IPS DF 6.9 (cell line): ENCODE data around the gene DIPK1C.

Experiments used
- DNase-seq: peaks from one replicate; pipeline ENCODE4 v3.0.0-alpha.2; 2013; ENCODE audit warnings: low read depth, low spot score
- H3K27ac ChIP-seq: one replicate; pipeline ENCODE4 v1.5.1; 2013; ENCODE audit warnings: low read length, control low read depth
- H3K27me3 ChIP-seq: 2 replicates; pipeline ENCODE4 v1.6.1; 2013; ENCODE audit warnings: mild to moderate bottlenecking, low read length; ENCODE audit not compliant: control insufficient read depth, insufficient read depth
- H3K36me3 ChIP-seq: 2 replicates; pipeline ENCODE4 v1.6.1; 2013; ENCODE audit warnings: low read length; ENCODE audit not compliant: control insufficient read depth, insufficient read depth
- H3K4me1 ChIP-seq: 2 replicates; pipeline ENCODE4 v1.6.1; 2013; ENCODE audit warnings: low read length; ENCODE audit not compliant: control insufficient read depth, insufficient read depth
- H3K4me3 ChIP-seq: 2 replicates; pipeline ENCODE4 v1.5.1; 2013; ENCODE audit warnings: mild to moderate bottlenecking, low read length
- H3K9me3 ChIP-seq: 2 replicates; pipeline ENCODE4 v1.6.1; 2013; ENCODE audit warnings: low read length, inconsistent platforms; ENCODE audit not compliant: control insufficient read depth, insufficient read depth
- WGBS: extraction: QIAGEN DNeasy Blood & Tissue Kit; methylation state at CpG from one replicate; pipeline ENCODE4 v1.1.7; 2013; ENCODE audit warnings: mixed read lengths, missing lambda C conversion rate; ENCODE audit not compliant: insufficient read length, insufficient coverage; 5-methylcytosine and 5-hydroxymethylcytosine counted together

DIPK1C gene

DNA sequence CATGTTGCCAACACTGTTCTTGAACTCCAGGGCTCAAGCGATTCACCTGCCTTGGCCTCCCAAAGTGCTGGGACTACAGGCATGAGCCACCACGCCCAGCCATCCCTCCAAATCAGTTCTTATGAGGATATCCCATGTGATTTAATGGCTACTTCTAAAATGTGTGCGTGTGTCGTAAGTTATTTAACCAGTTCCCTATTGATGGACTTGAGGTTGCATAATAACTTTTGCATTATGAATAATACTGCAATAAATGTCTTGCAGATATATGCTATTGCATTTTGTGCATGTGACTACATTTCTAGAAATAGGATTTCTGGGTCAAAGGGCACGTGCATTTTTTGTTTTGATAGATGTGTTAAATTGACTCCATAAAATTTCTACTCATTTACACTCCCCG, 19.0 kb downstream of the DIPK1C start:
- Histone ChIP-seq H3K36me3 (no peaks in the 10 kb centered on the region), H3K9me3 (no peaks in the 10 kb centered on the region), H3K27ac (no peak overlapping the region), H3K4me1 (no peaks in the 10 kb centered on the region), H3K27me3 (no peaks in the 10 kb centered on the region), H3K4me3 (no peak overlapping the region)
- no peak for DNase-seq
- no CpG with 5 or more reads among the region's 6 CpGs for WGBS

DNA sequence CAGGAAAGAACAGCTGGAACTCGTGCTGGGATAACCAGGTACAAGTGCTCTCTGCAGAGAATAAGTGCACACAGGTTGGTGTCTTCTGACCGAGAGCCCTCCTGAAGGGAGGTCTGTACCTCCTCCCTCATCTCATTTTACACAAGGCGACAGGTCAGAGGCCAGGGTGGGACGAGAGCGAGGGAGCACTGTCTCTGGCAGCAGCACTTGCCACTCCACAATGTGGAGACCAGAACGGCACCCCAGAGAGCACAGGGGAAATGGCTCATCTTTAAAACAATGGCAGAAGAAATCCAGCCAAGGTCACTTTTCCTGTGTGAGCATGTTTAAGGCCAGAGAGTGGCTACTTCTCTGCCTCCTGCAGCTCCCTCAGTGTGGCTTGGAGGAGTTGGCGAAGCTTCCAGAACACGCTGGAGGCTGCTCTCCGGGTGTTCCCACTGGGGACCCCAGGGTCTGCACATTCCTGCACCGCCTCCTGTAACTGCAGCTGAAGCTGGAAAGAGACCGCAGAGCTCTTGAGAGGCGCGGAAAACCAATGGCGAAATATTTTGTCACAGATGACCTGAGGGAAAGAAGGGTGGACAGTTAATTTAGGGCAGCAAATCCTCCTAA, 20.8 kb downstream of the DIPK1C start:
- H3K4me1 ChIP-seq: no peaks in the 10 kb centered on the region
- H3K27me3 ChIP-seq: no peaks in the 10 kb centered on the region
- H3K4me3 ChIP-seq: no peak overlapping the region
- H3K36me3 ChIP-seq: no peaks in the 10 kb centered on the region
- no peak overlapping the region for H3K27ac ChIP-seq
- no peak for DNase-seq
- no CpG with 5 or more reads among the region's 14 CpGs for WGBS
- no peaks in the 10 kb centered on the region for H3K9me3 ChIP-seq

DNA sequence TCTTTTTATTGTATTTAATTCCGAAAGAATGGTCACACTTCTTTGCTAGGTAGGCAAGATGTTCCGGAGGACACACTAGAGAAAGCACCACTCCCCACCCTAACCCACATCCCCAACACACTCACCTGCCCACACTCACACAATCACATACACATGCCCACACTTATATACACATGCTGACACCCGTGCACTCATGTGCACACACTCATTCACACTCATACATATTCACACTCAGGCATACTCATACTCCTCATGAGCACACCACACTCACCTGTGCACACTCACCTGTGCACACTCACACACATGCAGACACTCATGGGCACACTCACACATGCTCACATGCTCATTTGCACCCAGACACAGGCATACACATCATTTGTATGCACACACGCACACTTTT, 21.4 kb downstream of the DIPK1C start:
- H3K27me3 ChIP-seq: no peaks in the 10 kb centered on the region
- no peak for DNase-seq
- H3K4me1 ChIP-seq: no peaks in the 10 kb centered on the region
- H3K36me3 ChIP-seq: no peaks in the 10 kb centered on the region
- H3K27ac ChIP-seq: no peak overlapping the region
- H3K4me3 ChIP-seq: no peak overlapping the region
- no peaks in the 10 kb centered on the region for H3K9me3 ChIP-seq
- no CpG with 5 or more reads among the region's 4 CpGs for WGBS

DNA sequence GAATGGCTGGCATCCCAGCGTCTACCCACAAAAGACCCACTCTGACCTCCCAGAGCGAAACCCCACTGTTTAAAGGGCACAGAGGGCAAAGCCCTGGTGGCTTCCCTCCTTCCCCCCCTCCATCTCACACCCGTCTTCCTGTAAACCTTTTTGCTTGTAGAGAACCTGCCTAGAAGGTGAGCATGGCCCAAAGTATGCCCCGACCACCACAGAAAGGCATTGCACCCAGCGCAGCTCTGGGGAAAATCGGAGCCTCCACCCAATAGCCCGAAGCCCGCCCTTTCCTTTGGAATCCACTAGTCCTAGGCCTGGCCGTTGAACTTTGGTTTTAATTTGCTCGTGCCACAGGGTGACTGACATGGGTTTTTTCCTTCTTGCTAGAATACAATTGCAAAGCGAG, 22.6 kb downstream of the DIPK1C start:
- H3K27ac ChIP-seq: no peak overlapping the region
- H3K36me3 ChIP-seq: no peaks in the 10 kb centered on the region
- no CpG with 5 or more reads among the region's 11 CpGs for WGBS
- no peak for DNase-seq
- no peaks in the 10 kb centered on the region for H3K27me3 ChIP-seq
- H3K9me3 ChIP-seq: no peaks in the 10 kb centered on the region
- H3K4me3 ChIP-seq: no peak overlapping the region
- no peaks in the 10 kb centered on the region for H3K4me1 ChIP-seq

DNA sequence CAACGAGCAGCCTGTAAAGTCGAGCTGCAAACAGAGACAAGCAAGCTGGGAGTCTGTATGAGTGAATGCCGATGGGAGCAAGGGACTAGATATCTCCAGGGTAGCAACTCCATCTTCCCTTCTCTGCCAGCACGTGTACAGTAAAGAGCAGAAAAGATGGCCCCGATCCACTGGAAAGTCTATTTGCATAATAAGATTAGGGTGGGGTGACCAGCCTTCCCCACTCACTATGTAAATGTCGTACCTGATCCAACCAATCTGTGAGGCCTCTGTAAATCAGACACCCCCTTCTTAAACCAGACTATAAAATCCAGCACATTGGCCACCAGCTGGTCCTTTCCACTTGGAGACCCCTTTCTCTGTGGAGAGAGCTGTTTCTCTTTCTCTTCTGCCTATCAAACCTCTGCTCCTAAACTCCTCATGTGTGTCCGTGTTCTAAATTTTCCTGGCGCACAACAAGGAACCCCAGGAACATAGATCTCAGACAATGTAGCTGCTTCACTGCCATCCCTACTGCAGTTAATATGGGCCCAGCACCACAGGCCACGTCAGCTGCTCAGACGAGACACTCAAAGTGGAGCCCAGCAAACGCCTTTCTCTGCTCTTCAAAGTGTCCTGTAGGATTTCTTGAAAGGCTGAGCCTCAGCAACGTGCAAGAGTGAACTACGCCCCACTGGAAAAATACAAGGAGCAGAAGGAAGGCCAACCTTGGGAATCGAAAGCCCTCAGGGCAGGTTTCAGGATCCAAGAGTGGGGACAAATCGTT, 26.1 kb downstream of the DIPK1C start:
- WGBS: no CpG with 5 or more reads among the region's 15 CpGs
- Histone ChIP-seq H3K9me3 (no peaks in the 10 kb centered on the region), H3K4me3 (no peak overlapping the region), H3K4me1 (no peaks in the 10 kb centered on the region), H3K27me3 (no peaks in the 10 kb centered on the region), H3K36me3 (no peaks in the 10 kb centered on the region), H3K27ac (no peak overlapping the region)
- DNase-seq: no peak

DNA sequence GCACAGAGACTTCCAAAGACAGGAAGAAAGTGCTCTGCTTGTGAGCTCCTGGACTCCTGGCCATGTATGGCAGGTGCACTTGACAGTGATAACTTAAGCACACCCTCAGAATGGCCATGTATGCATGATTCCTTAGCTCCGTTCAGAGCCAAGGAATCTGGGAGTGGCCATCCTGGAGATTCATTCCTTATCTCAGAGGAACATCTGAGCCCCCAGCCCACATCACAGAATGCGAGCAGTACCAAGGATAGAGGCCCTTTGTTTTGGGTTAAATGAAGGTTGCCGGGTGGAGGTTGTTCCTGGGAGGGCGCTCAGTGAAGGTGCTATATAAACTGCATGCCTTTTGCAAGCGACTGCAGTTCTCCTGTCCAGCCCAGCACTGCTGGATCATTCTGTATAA, 26.9 kb downstream of the DIPK1C start:
- WGBS: no CpG with 5 or more reads among the region's 5 CpGs
- H3K4me3 ChIP-seq: no peak overlapping the region
- DNase-seq: no peak
- H3K27me3 ChIP-seq: no peaks in the 10 kb centered on the region
- no peak overlapping the region for H3K27ac ChIP-seq
- no peaks in the 10 kb centered on the region for H3K4me1 ChIP-seq
- no peaks in the 10 kb centered on the region for H3K36me3 ChIP-seq
- no peaks in the 10 kb centered on the region for H3K9me3 ChIP-seq

DNA sequence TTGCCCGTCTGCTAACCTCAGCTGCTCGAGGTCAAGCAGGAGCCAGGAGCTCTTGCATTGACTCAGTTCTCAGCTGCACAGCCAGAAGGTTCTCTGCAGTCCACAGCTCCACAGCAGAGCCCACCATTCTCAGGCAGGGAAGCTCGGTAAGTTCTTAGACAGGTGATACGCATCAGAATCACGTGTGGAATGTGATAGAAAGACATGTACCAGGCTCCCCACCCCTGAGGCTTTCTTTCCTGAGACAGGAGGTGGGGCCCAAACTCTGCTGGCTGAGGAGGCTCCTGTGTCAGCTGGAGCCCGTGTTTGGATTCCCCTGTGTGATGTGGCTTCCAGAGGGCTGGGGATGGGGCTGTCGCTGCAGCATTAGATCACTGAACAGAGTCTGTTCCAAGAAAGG, 28.0 kb downstream of the DIPK1C start:
- no CpG with 5 or more reads among the region's 7 CpGs for WGBS
- no peaks in the 10 kb centered on the region for H3K36me3 ChIP-seq
- no peaks in the 10 kb centered on the region for H3K27me3 ChIP-seq
- H3K4me3 ChIP-seq: no peak overlapping the region
- H3K4me1 ChIP-seq: no peaks in the 10 kb centered on the region
- DNase-seq: no peak
- no peaks in the 10 kb centered on the region for H3K9me3 ChIP-seq
- no peak overlapping the region for H3K27ac ChIP-seq

DNA sequence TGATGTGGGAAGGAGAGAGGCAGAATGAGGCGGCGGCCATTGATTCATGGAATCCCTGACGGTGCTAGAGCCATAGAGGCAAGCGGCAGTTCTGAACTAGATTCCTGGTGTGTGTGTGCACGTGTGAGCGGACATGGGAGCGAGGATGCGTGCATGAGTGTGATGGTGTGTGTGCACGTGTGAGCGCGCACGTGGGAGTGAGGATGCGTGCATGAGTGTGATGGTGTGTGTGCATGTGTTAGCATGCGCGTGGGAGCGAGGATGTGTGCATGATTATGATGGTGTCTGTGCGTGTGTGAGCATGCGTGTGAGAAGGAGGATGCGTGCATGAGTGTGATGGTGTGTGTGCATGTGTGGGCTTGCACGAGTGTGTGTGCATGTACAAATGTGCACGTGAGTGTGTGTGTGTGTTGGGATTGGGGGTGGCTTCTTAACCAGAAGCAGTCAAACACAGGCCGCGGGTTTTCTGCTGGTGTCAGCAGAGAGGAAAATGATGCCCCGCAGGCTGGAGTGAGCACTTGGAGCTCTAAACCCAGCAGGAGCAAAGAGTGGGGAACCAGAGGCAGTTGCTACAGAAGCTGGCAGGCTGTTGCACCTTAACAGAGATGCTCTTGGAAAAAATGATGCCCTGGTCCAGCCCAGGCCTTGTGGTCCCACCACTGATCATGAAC, 29.5 kb downstream of the DIPK1C start:
- Histone ChIP-seq H3K27ac (no peak overlapping the region), H3K9me3 (no peaks in the 10 kb centered on the region), H3K4me3 (no peak overlapping the region), H3K36me3 (no peaks in the 10 kb centered on the region), H3K27me3 (no peaks in the 10 kb centered on the region), H3K4me1 (no peaks in the 10 kb centered on the region)
- no CpG with 5 or more reads among the region's 24 CpGs for WGBS
- no peak for DNase-seq

DNA sequence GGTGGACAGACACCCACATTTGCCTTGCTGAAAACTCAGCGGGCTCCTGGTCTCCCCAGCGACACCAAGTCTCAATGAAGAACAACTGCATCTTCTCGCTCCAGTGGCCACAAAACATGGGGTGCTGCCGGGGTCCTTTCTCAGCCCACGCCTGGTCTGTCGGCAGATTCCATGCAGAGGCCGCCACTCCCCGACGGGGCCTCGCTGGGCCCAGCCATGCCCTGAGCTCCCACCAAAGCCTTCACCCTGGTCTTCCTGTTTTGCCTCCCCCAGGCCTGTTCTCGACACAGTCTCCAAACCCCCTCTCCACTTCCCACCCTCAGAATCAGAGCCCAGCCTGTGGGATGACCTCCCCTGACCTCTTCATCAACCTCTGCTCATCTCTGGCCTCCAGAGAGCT, 31.2 kb downstream of the DIPK1C start:
- Histone ChIP-seq H3K27me3 (no peaks in the 10 kb centered on the region), H3K36me3 (no peaks in the 10 kb centered on the region), H3K9me3 (no peaks in the 10 kb centered on the region), H3K4me1 (no peaks in the 10 kb centered on the region), H3K4me3 (no peak overlapping the region), H3K27ac (no peak overlapping the region)
- no CpG with 5 or more reads among the region's 11 CpGs for WGBS
- no peak for DNase-seq

DNA sequence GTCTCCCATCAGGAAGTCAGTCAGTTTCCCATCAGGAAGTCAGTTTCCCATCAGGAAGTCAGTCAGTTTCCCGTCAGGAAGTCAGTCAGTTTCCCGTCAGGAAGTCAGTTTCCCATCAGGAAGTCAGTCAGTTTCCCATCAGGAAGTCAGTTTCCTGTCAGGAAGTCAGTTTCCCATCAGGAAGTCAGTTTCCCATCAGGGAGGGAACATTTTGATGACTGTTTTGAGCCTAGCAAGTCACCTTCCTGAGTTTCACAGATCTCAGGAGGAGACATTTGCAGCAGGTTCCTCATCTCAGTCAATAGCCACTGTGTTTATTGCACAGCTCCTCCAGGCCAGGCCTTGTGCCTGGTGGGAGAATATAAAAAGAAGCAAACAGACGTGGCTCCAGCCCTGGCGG, 31.9 kb downstream of the DIPK1C start:
- Histone ChIP-seq H3K9me3 (no peaks in the 10 kb centered on the region), H3K4me1 (no peaks in the 10 kb centered on the region), H3K27ac (no peak overlapping the region), H3K4me3 (no peak overlapping the region), H3K36me3 (no peaks in the 10 kb centered on the region), H3K27me3 (no peaks in the 10 kb centered on the region)
- DNase-seq: no peak
- WGBS: no CpG with 5 or more reads among the region's 4 CpGs
